ENCODE results near the gene ENPP5. TPM values are rescaled to one million over a fixed set of nuclear protein-coding genes. Genes with fewer than 3 reads are reported as not detected.

ENPP5 gene
- total RNA-seq, 1 experiment from 2014 or later = 1.3 TPM

Other genes with a start within 250 kb of the ENPP5 start
- gene CLIC5, start 155.1 kb downstream of the ENPP5 start, total RNA-seq (2014; rRNA removed) = not detected in 2 replicates
- gene ENPP4, start 41.0 kb downstream of the ENPP5 start, total RNA-seq (2014; rRNA removed) = 1.8 and 1.9 TPM in 2 replicates

All from LHCN-M2 (cell line).